GM19238 (cell line): ENCODE results near the gene BCKDHB.

ENCODE experiments used
- DNase-seq: peaks from one replicate; pipeline ENCODE4 v3.0.0; 2011; ENCODE audit warnings: low spot score; ENCODE audit not compliant: insufficient read length

Gene BCKDHB

DNA sequence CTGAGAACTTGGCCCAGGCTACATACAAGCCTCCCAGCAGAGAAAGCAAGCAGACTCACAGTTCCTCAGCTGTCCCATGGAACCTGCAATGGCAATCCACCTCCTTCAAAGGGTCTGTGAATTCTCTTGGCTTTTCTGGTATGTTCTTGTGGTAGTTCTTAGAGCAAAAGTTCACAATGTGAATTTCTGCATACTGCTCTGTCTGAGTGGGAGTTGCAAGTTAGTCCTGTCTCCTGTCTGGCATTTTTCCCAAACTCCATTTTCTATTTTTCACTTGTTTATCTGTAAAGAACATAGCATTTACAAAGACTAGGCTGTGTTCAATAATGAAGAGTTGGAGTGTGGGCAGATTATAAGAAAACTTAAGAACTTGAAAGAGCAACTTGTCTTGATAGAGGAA is 269.9 kb downstream of the BCKDHB start:
- no peak for DNase-seq

DNA sequence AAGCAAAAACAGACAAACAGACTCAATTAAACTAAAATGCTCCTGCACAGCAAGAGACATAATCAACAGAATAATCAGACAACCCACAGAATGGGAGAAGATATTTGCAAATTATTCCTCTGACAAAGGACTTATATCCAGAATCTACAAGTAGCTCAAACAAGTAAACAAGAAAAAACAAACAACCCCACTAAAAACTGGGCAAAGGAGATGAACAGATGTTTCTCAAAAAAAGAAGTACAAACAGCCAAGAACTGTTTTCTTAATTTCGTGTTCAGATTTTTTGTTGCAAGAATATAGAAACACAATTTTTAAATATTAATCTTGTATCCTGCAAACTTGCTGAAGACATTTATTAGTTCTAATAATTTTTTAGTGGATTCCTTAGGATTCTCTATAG is 274.1 kb downstream of the BCKDHB start:
- no peak for DNase-seq

DNA sequence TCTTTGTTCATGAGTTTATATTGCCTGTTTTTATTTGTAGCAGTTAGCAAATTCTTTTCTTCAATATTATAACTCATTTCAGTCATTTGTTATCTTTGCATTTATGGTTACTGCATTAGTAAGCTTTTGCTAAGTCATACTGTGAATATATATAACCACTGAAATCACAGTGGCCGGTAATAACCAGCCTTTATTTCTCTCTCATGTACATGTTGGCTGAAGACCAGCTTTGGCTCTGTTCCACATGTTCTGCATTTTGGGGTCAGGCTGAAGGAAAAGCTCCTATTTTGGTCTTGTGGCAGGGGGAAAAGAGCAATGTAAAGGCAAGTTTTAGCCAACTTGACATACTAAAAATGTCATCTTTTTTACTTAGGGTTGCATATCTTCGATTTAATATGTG is 276.3 kb downstream of the BCKDHB start:
- DNase-seq, result no peak

DNA sequence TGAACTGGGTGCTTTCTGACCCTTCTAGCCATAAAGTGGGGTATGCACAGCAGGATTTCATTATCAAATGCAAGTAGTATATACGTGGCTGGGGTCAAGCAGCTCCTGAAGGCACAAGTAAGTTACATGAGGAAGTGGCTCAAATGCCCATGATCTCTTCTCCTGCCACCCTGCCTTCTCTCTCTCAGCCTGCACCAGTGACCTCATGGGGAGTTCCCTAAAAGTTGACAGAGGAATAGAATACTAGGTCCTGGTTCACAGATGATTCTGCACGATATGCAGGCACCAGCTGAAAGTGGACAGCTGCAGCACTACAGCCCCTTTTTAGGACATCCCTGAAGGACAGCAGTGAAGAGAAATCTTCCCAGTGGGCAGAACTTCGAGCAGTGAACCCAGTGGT is 282.0 kb downstream of the BCKDHB start:
- no peak for DNase-seq
